H9 (cell line): ENCODE results near the gene NECAB2. TPM values are rescaled to one million over a fixed set of nuclear protein-coding genes. Genes with fewer than 3 reads are reported as not detected.

Experiments
- DNase-seq: peaks from one replicate; pipeline ENCODE4 v3.0.0-alpha.2; 2017
- H2AFZ ChIP-seq: one replicate; pipeline ENCODE4 v1.6.1; 2013; ENCODE audit warnings: mild to moderate bottlenecking, low read length, control low read depth, moderate library complexity
- H2AK5ac ChIP-seq: 2 replicates; pipeline ENCODE4 v1.6.1; 2013; ENCODE audit warnings: low read length, control low read depth, mixed read lengths; ENCODE audit not compliant: insufficient read length
- H2BK120ac ChIP-seq: one replicate; pipeline ENCODE4 v1.6.1; 2013; ENCODE audit warnings: low read depth, mild to moderate bottlenecking, low read length, control low read depth, inconsistent platforms; ENCODE audit not compliant: poor library complexity, severe bottlenecking
- H2BK12ac ChIP-seq: 2 replicates; pipeline ENCODE4 v1.6.1; 2013; ENCODE audit warnings: low read length, control low read depth, mixed read lengths, low read depth; ENCODE audit not compliant: insufficient read length
- H2BK15ac ChIP-seq: 2 replicates; pipeline ENCODE4 v1.6.1; 2013; ENCODE audit warnings: low read depth, low read length, control low read depth
- H2BK20ac ChIP-seq: one replicate; pipeline ENCODE4 v1.6.1; 2013; ENCODE audit warnings: low read depth, mild to moderate bottlenecking, low read length, control low read depth, inconsistent platforms; ENCODE audit not compliant: poor library complexity, severe bottlenecking
- H2BK5ac ChIP-seq: 2 replicates; pipeline ENCODE4 v1.6.1; 2013; ENCODE audit warnings: low read length, control low read depth, mixed read lengths; ENCODE audit not compliant: insufficient read length
- H3K14ac ChIP-seq: 2 replicates; pipeline ENCODE4 v1.6.1; 2013; ENCODE audit warnings: low read length, control low read depth; ENCODE audit not compliant: insufficient read depth
- H3K18ac ChIP-seq: 2 replicates; pipeline ENCODE4 v1.6.1; 2013; ENCODE audit warnings: low read depth, mild to moderate bottlenecking, mixed read lengths, low read length, control low read depth; ENCODE audit not compliant: insufficient read length
- H3K23ac ChIP-seq: 2 replicates; pipeline ENCODE4 v1.6.1; 2013; ENCODE audit warnings: low read length, control low read depth, mixed read lengths, low read depth; ENCODE audit not compliant: insufficient read length
- H3K23me2 ChIP-seq: 2 replicates; pipeline ENCODE4 v1.6.1; 2013; ENCODE audit warnings: low read depth, mild to moderate bottlenecking, mixed read lengths, low read length, control low read depth; ENCODE audit not compliant: insufficient read length, poor library complexity, severe bottlenecking
- H3K27ac ChIP-seq: 2 replicates; pipeline ENCODE4 v1.5.1; 2013; ENCODE audit warnings: low read length, control low read depth, mixed read lengths, low read depth; ENCODE audit not compliant: insufficient read length
- H3K27me3 ChIP-seq: 2 replicates; pipeline ENCODE4 v1.6.1; 2013; ENCODE audit warnings: low read length, control low read depth, inconsistent platforms; ENCODE audit not compliant: insufficient read depth
- H3K4ac ChIP-seq: 2 replicates; pipeline ENCODE4 v1.6.1; 2013; ENCODE audit warnings: low read depth, mild to moderate bottlenecking, control low read depth, inconsistent platforms, low read length, moderate library complexity
- H3K4me1 ChIP-seq: 2 replicates; pipeline ENCODE4 v1.6.1; 2013; ENCODE audit warnings: low read length, control low read depth, inconsistent platforms; ENCODE audit not compliant: insufficient read depth
- H3K4me2 ChIP-seq: 2 replicates; pipeline ENCODE4 v1.6.1; 2013; ENCODE audit warnings: low read length, control low read depth, mixed read lengths; ENCODE audit not compliant: insufficient read length, insufficient read depth
- H3K56ac ChIP-seq: 2 replicates; pipeline ENCODE4 v1.6.1; 2013; ENCODE audit warnings: low read depth, mild to moderate bottlenecking, mixed read lengths, low read length, control low read depth; ENCODE audit not compliant: insufficient read length
- H3K79me1 ChIP-seq: 2 replicates; pipeline ENCODE4 v1.6.1; 2013; ENCODE audit warnings: low read depth, mild to moderate bottlenecking, moderate library complexity, low read length, control low read depth, inconsistent platforms; ENCODE audit not compliant: insufficient read depth, poor library complexity, severe bottlenecking
- H3K79me2 ChIP-seq: 2 replicates; pipeline ENCODE4 v1.6.1; 2013; ENCODE audit warnings: low read length, control low read depth, inconsistent platforms; ENCODE audit not compliant: insufficient read depth
- H3K9ac ChIP-seq: 2 replicates; pipeline ENCODE4 v1.6.1; 2013; ENCODE audit warnings: low read length, control low read depth, mixed read lengths; ENCODE audit not compliant: insufficient read length; ENCODE audit errors: extremely low read depth
- H3K9me3 ChIP-seq: one replicate; pipeline ENCODE4 v1.6.1; 2013; ENCODE audit warnings: low read depth, low read length, inconsistent platforms; ENCODE audit not compliant: control insufficient read depth
- H3T11ph ChIP-seq: one replicate; pipeline ENCODE4 v1.6.1; 2013; ENCODE audit warnings: mild to moderate bottlenecking, low read length, control low read depth, inconsistent platforms
- H4K20me1 ChIP-seq: one replicate; pipeline ENCODE4 v1.6.1; 2013; ENCODE audit not compliant: control insufficient read depth, insufficient read length, insufficient read depth
- H4K5ac ChIP-seq: 2 replicates; pipeline ENCODE4 v1.6.1; 2013; ENCODE audit warnings: low read depth, mild to moderate bottlenecking, mixed read lengths, low read length, control low read depth; ENCODE audit not compliant: insufficient read length
- H4K8ac ChIP-seq: replicated peaks from 2 replicates; pipeline ENCODE4 v1.6.1; 2013; ENCODE audit warnings: low read length, control low read depth, mixed read lengths, low read depth; ENCODE audit not compliant: insufficient read length
- H4K91ac ChIP-seq: 2 replicates; pipeline ENCODE4 v1.6.1; 2013; ENCODE audit warnings: low read depth, mild to moderate bottlenecking, moderate library complexity, mixed read lengths, low read length, control low read depth; ENCODE audit not compliant: insufficient read length
- H3K27ac Mint-ChIP-seq, 3 experiments: 2 replicates in 2 of 3; 3 replicates in 1 of 3; pipeline ENCODE4 v1.8.0; 2020 to 2021; ENCODE audit warnings: mixed read lengths in 3 of 3, mild to moderate bottlenecking in 1 of 3, moderate library complexity in 1 of 3
- H3K27me3 Mint-ChIP-seq: 2 replicates; pipeline ENCODE4 v1.8.0; 2021; ENCODE audit warnings: low read depth, mild to moderate bottlenecking, moderate library complexity, mixed read lengths
- H3K36me3 Mint-ChIP-seq, 3 experiments: 2 replicates in 2 of 3; 3 replicates in 1 of 3; pipeline ENCODE4 v1.8.0; 2020 to 2021; ENCODE audit warnings: low read depth in 3 of 3, mixed read lengths in 3 of 3; ENCODE audit not compliant: insufficient read depth in 1 of 3
- H3K4me1 Mint-ChIP-seq, 2 experiments: 2 replicates each; pipeline ENCODE4 v1.8.0; 2020; ENCODE audit warnings: mixed read lengths in 2 of 2
- H3K4me3 Mint-ChIP-seq, 2 experiments: 2 replicates in 1 of 2; 3 replicates in 1 of 2; pipeline ENCODE4 v1.8.0; 2020 to 2021; ENCODE audit warnings: mild to moderate bottlenecking in 2 of 2, mixed read lengths in 2 of 2, moderate library complexity in 1 of 2
- H3K9me3 Mint-ChIP-seq, 2 experiments: 2 replicates in 1 of 2; 3 replicates in 1 of 2; pipeline ENCODE4 v1.8.0; 2020; ENCODE audit warnings: mild to moderate bottlenecking in 2 of 2, mixed read lengths in 2 of 2, moderate library complexity in 1 of 2
- CTCF ChIP-seq: fragments of 200-600 bp; sonication (generic); conservative IDR thresholded peaks from 3 replicates; pipeline ENCODE4 v1.8.0; 2021; ENCODE audit warnings: antibody characterized with exemption, mild to moderate bottlenecking
- WGBS: extraction: QIAGEN DNeasy Blood & Tissue Kit; methylation state at CpG from one replicate; pipeline ENCODE4 v1.1.7; 2013; ENCODE audit warnings: missing lambda C conversion rate, low lambda C conversion rate, mixed read lengths; ENCODE audit not compliant: insufficient read length; ENCODE audit errors: extremely low coverage; 5-methylcytosine and 5-hydroxymethylcytosine counted together
- total RNA-seq: library from RNA; stranded (reverse); gene quantifications from 2 replicates; pipeline ENCODE4 v1.2.1, GENCODE V29; 2021

NECAB2 gene
- total RNA-seq, 1 experiment from 2014 or later = 12.6 TPM

- Histone ChIP-seq H3K79me1 (no peaks in the 10 kb centered on the region), H3K27ac (no peak overlapping the region), H2BK120ac (no peak overlapping the region), H3K79me2 (no peaks in the 10 kb centered on the region), H2AFZ (no peak overlapping the region), H2BK20ac (no peak overlapping the region), H2AK5ac (no peak overlapping the region), H2BK12ac (no peak overlapping the region), H3K23ac (no peak overlapping the region), H3K14ac (no peak overlapping the region), H4K91ac (no peak overlapping the region), H3K23me2 (peaks cover 6% of the 10 kb centered on the region), H2BK15ac (no peak overlapping the region), H3K9ac (no peak overlapping the region), H3T11ph (no peak overlapping the region), H4K8ac (no peak overlapping the region), H3K4ac (no peak overlapping the region), H3K4me2 (no peak overlapping the region), H4K5ac (no peak overlapping the region), H4K20me1 (peaks cover 3% of the 10 kb centered on the region), H3K18ac (no peak overlapping the region), H3K27me3 (peaks cover 2% of the 10 kb centered on the region; the same call in 1 of the 2 replicates), H2BK5ac (no peak overlapping the region), H3K4me1 (no peaks in the 10 kb centered on the region), H3K9me3 (no peaks in the 10 kb centered on the region), H3K56ac (no peak overlapping the region)
- TF ChIP-seq CTCF = no peak
- WGBS = no CpG with 5 or more reads among the region's 19 CpGs
- Mint-ChIP-seq H3K4me3 (no peak overlapping the region), H3K27ac (no peak overlapping the region), H3K9me3 (peaks cover 2 to 3% of the 10 kb centered on the region in 2 experiments; a peak in 3 of 5 replicates), H3K4me1 (peaks cover 23 to 63% of the 10 kb centered on the region in 2 experiments), H3K27me3 (peaks cover 22% of the 10 kb centered on the region), H3K36me3 (peaks cover 0 to 8% (median 0%) of the 10 kb centered on the region in 3 experiments; a peak in 2 of 7 replicates)
- DNase-seq = no peak
Observed at GRCh38 chr16:83972256-83973008, 4.4 kb downstream of the NECAB2 start.
